NCI-H748 (cell line): ENCODE data around the gene FHOD3.
A peak's percentile ranks its signal among the peaks of the same experiment; 100 is the strongest.
"Not testable (repeated sequence)": the region's sequence is repeated elsewhere in the genome, so short reads cannot be mapped to it uniquely, and the experiment has no call there.

ENCODE experiments used
- DNase-seq: peaks from one replicate; lab custom pipeline; 2025; ENCODE audit not compliant: unreplicated experiment; lab: John Stamatoyannopoulos, UW

FHOD3 gene

DNA sequence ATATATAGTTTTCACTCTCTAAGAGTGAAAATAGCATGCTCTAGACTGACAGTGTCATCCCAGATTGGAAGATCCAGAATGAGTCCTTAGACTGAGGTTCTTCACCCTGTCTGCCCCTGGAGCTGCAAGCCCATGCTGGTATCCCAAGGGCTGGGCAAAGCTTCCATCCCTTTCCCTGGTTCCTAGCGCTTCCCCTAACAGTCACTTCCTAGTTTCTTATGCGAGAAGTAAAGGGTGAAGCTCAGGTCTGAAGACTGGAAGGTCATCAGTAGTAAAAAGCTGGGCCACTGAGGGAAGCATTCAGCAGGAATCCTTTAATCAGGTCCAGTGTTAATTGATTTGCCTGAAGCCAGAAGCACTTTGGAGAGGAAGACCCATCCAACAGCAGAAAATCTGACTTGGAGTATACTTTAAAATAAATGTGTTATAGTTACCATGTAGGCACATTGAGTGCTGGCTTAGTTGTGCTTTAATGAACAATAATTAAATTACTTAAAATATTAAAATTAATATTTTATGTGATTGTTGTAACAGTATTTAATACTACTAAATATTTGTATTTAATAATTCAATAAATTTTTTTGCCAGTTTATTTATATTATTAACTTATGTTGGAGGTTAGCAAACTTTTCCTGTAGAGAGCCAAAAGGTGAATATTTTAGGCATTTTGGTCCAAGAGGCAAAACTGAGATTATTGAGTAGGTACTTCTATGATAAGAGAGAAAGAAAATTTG, 237.9 kb downstream of the FHOD3 start:
- no peak for DNase-seq

DNA sequence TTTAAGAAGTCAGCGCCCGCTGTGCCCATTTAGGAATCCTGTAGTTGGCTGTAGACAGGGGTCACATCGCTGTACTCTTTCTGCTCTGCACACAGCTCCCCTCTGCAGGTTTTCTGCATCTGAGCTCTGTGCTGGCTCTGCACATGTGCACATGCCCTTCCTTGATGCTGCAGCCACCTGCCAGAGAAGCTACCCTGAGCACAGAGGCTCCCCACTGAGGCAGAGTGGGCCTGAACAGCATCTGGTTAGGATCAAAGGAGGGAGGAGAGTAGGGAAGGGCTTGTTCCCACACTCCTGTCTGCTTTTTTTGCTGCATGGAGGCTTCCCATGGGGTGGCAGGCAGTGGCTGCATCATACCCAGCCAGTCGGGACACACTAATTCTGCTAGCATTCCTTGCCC, 238.9 kb downstream of the FHOD3 start:
- peak; percentile 26 for DNase-seq

GRCh38 chr18:36537289-36537688, 239.8 kb downstream of the FHOD3 start:
- DNase-seq, result no peak

DNA sequence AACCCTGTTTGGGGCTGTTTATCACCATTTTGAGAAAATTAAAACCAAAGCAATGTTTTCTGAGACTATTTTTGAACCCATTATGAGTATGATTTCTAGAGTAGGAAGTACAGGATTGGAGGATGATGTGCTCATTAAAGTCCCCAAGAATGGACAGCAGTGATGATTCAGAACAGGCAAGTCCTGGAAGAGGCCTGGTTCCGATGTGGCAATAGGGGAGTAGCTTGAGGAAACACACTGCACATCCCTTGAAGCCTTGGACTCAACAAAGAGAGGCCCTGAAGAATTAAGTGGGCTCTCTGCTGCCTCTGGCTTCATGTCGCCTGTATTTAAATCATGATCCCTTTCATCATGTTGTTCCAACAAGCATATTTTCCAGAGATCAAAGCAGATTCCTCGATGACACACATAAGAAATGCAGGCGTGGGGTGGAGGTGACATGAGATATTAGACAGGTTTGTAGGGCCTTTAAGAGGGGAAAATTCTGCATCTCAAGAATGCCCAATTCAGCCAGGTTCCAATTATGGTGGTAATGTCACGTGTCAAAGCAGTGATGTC, 242.2 kb downstream of the FHOD3 start:
- DNase-seq, result no peak

- no peak for DNase-seq
Measured at GRCh38 chr18:36543030-36543429, 245.5 kb downstream of the FHOD3 start.

- no peak for DNase-seq
Measured at GRCh38 chr18:36543991-36544725, 246.6 kb downstream of the FHOD3 start.

DNA sequence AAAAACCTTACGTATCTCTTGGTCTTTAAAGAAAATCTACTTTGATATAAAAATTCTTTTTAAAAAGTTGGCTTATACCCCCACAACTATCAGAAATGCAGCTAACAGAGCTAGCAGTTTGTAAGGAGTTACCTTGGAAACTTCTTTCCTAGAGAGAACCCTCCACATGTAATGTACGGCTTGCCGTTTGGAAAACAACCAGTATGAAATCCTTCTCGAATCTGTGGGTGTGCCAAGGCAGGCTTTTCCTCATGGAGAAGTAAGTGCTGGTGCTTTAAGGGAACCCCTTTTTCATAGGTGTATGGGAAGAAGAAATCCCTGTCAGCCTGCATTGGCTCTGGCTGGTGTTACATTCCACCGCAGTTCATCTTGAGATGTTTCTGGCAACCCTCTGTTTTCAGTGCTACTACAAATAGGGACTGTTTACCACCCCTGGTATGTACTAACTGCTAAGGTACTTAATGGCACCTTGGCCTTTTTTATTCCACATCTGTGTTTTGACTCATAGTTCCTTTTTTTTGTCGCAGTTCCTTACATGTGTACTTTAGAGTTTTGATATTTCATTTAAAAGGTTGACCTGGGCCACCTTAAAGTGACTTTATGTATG, 248.4 kb downstream of the FHOD3 start:
- no peak for DNase-seq

DNA sequence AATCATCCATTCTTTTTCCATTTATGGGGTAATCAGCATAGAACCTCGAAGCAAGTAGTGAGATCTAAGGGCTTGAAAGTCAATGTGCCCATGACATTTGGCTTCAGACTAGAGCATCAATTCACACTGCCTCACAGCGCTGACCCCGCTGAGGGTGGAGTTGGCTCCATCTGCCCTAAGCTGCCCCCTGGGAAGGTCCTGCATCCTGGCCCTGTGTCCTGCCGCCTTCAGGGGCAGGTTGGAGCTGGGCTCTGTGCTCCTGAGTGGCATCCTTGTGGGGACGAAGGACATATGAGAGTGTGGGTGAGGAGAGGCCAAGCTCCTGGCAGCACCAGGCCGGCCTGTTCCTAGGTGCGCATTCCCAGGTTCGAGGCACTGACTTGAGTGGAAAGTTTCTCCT, 249.4 kb downstream of the FHOD3 start:
- no peak for DNase-seq

GRCh38 chr18:36547544-36547943, 250.0 kb downstream of the FHOD3 start:
- no peak for DNase-seq

DNA sequence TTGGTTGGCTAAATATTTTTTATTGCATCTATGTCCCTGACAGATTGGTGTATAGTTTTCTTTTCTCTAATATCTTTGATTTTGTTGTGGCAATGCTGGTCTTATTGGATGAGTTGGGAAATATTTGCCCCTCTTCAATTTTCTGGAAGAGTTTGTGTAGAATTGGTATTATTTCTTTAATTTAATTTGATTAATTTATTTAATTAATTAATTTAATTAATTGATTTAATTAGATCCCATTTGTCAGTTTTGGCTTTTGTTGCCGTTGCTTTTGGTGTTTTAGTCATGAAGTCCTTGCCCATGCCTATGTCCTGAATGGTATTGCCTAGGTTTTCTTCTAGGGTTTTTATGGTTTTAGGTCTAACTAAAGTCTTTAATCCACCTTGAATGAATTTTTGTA, 253.8 kb downstream of the FHOD3 start:
- DNase-seq, result not testable (repeated sequence)

DNA sequence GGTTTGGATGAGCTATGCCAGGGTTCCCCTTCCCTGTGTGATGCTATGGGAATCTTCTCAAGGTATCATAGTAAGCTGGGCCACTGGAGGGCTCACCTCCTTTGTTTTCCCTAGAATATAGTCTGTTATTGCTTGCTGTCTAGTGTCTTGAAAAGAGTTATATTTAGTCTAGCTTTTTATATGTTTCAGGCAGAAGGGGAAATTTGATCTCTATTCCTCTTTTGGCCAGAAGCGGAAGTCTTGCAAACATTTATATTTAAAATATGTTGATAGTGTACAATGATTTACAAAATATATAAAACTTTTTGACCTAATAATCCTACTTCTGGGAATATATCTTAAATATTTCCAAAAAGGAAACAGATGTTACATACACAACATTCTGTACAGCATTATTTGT, 260.7 kb downstream of the FHOD3 start:
- DNase-seq, result no peak

GRCh38 chr18:36559149-36559857, 261.8 kb downstream of the FHOD3 start:
- DNase-seq, result no peak

GRCh38 chr18:36560187-36560586, 262.7 kb downstream of the FHOD3 start:
- no peak for DNase-seq

GRCh38 chr18:36561046-36561445, 263.5 kb downstream of the FHOD3 start:
- DNase-seq, result peak; percentile 73

DNA sequence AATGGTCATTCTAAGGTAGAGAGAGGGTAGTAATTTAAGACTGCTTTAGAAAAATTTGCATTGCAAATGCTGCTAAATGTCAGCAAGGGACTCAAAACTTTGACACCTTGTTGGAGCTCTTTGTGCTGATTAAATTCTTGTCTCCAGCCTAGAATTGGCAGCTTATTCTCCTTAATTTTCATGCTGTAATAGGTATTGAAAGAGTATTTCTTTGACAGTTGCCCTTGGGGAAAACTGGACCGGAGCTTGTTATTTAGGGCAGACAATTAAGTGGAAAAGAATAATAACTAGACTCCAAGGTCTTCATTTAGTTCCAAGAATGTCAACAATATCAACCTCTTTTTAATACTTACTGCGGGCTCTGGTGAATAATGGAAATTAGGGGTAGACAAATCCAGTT, 267.3 kb downstream of the FHOD3 start:
- DNase-seq, result no peak

- DNase-seq, result no peak
Measured at GRCh38 chr18:36567800-36568199, 270.3 kb downstream of the FHOD3 start.

DNA sequence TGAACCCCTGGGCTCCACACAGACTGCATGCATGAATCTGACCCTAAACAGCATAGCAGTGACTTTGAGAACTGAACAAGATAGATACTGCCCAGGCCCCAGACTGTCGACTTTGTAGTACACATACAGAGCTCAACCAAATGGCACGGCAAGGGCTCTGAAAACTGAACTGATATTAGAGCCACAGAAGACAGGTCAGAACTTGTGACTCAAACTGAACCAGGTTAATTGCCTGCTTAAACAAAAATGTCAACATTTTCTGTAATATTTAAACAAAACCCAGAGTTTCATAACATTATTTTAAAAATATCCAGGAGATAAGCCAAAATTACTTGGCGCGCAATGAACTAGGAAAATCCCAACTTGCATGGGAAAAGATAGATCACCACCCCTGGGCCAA, 271.0 kb downstream of the FHOD3 start:
- DNase-seq, result no peak

GRCh38 chr18:36572135-36572856, 274.8 kb downstream of the FHOD3 start:
- peak; percentile 68 for DNase-seq

GRCh38 chr18:36576339-36576738, 278.8 kb downstream of the FHOD3 start:
- DNase-seq, result no peak

DNA sequence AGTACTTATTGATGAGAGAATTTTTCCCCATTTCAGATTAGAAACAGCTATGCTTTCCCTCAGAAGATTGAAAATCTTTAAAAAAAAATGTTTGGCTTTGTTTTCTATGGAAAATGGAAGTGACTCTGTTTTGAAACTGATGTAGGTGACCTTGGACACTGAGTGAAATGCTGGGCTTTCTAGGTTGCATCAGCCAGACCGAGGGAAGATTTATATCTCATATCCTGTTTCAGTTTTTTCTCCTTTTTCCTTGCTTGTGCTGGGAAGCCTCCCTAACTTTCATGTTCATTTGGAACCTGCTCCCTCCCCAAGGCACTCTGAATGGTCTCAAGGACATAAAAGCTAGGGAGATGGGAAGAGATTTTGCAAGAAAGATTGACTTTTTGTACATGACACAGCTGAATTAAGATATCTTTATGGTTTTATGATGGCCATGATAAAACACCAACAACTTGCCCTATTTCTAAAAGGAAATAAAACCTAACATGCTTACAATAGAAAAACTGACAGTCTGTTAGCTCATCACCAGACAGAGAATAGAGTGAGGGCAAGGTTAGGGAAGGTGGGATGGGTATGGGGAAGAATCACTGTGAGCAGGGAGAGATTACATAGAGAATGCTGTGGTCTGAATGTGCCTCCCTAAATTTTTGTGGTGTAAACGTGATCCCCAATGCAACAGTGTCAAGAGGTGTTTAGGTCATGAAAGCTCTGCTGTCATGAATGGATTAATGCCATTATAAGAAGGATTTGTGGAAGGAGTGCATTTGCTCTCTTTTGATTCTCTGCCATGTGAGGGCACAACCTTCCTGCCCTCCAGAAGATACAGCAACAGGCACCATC, 281.6 kb downstream of the FHOD3 start:
- no peak for DNase-seq
